Activated CD4-positive, alpha-beta T cell treated with anti-CD3 and anti-CD28 coated beads for 24 hours (primary cell): ENCODE data around the gene SLC25A26.

Source experiments
- DNase-seq, 2 donors: peaks; one replicate each; pipeline ENCODE4 v3.0.0-alpha.2; 2020; ENCODE audit warnings: low read depth in 2 of 2

The SLC25A26 gene

DNA sequence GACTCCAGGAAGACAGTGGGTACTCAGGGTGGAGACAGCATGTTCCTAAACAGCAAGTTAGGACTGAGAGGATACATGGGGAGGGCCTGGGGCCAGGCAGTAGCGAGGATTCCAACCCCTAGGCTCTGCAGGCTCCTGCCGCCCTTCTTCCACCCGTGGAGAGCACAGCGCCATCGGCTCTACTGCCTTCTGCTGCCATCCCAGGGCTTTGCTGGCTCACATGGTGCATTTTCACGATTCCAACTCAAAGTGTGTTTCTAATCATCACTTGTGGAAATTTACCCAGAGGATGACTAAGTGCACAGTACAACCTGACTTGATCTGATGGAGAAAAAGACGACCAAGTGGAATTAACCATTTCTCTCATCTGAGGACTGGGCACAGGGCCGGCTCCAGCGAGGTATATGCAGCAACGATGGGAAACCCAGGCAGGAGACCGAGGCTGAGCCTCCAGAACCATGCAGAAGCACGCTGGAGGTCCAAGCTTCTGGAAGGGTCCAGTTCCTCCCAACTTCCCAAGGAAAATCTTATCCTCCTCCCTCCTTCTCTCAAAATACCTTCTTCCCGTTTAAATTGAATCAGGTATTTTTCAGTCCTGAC is 175.5 kb downstream of the SLC25A26 start:
- no peak for DNase-seq

DNA sequence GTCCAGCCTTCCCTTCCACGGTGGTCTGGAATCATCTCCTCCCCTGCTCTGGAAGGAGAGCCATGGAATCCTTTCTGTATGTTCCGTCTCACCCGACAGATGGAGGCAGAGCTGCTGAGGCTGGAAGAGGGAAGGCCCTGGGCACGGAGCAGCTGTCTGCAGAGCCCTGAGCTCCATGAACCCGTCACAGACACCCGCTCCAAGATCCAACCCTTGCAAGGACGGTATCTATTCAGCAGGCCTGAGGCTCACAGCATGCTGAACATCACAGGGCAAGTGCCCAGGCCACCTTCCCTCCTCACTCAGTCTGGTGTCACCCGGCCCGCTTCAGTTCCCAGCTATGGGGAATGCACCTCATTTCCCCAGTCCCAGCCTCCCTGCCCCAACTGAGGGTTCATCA is 176.1 kb downstream of the SLC25A26 start:
- DNase-seq, result no peak

DNA sequence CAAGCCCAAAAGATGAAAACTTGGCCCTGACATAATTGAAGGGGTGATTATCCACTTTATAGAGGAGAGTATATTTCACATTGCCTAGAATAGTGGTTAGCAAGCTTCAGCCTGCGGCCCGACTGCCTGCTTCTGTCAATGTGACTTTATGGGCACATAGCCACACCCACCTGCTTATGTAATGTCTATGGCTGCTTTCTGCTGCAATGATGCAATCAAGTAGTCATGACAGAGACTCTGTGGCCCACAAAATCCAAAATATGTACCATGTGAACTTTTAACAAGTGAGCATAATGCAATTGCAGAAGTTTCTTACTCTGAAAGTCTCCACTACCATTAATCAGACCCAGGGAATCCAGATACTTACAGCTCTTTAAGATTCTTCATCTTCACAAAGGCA is 176.9 kb downstream of the SLC25A26 start:
- no peak for DNase-seq

DNA sequence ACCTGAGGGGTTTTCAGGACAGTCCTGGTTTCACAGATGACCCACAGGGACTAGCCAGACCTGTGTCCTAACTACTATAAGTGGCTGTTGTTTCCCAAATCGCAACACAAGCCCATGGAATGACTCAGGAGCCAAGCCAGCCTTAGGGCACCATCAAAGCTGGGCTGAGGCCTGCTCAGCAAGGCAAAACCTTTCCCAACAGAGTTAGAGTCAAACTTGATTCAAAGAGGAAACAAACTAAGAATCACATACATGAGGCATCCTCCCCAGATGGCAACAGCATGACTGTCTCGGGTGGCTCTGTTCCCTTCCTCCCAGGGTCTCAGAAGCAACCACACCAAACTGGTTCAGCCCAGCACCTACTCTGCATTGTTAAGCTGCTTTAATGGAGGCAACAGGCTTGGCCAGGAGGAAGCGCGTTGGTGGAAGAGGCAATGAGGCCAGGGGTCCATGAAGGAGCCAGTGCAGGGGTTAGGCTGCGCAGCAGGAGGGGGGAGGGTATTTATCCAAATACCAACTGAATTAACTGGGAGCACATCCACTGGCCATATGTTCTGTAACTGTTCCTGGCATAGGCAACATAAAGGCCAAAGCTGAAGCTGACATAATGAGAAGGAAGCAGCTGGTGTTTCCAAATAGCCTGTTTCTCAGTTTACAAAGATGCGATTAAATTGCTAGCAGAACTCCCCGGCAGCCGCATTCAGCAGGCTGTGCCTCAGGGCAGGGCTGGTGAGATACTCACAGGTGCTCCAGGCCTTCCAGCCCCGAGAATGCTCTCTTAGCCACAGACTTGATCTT is 177.6 kb downstream of the SLC25A26 start:
- no peak for DNase-seq

DNA sequence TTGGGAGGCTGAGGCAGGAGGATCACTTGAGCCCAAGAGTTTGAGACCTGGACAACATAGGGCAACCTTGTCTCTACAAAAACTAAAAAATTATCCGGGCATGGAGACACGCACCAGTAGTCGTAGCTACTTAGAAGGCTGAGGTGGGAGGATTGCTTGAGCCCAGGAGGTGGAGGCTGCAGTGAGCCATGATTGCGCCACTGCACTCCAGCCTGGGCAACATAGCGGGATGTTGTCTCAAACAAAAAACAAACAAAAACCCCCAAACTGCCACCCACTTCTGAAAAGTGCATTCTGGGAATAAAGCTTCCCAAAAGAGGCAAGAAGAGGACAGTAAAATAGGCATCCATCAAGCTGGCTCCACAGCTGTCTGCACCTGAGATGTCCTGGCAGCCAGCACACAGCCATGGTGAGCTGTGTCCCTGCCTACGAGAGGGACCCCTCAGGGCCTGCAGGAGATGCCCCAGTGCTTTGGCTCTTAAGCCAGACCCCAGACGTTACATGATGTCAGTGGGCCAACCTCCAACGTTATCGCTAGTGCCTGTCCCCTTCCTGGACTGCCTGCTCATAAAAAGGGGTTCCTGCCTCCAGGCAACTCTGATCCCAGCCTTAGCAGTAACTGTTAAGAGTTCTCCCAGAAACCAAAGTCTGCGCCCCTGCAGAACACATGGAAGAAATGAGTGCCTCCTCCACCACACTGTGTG is 178.9 kb downstream of the SLC25A26 start:
- DNase-seq, result no peak

DNA sequence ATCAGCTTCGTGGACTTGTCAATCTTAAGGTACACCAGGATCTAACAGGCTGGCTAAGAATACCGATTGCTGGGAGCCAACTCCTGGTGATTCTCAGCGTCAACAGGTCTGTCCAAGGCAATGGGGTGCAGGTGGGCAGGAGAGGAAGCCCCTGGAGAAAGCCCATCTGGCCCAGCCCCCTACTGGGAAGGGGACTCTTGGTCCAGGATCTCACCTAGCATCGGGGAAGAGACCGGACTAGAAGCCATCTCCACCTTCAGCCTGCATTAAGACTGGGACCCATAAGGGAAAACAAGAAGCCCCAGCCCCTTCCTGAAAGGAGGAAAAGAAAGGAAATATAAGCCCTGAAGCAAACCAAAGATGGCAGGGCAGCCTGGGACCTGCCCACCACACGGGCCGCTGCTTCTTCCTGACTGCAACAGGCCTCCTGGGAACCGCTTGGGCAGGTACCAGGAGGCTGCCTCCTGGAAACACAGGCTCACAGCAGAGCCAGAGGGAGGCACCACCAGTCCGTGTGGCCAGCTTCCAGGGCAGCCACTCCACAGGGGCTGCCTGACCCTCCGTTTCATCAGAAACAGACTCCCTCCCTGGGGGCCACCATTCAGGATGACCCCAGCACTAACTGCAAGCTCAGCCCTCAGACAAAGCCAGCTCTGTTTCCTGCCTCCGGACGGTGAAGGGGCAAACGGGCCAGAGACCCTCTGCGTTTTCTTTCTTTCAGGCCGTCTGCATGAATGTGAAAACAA is 179.8 kb downstream of the SLC25A26 start:
- no peak for DNase-seq

DNA sequence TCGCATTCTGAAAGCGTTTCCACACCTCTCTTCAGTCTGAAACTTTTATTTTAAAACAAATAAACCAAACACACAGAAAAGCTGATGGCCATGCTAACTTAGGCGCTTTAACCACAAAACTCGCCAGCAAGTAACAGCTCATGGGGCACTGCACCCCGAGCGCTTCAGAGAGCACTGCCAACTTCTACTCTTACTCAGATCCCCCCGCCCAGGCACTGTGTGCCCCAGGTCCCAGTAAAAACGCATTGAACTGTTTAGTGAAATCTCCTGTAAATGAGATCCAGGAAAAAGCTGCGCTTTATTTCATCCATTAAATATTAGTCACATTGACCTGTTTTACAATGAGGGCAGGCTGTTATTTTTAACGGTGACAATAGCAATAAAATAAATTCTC is 180.4 kb downstream of the SLC25A26 start:
- no peak for DNase-seq

DNA sequence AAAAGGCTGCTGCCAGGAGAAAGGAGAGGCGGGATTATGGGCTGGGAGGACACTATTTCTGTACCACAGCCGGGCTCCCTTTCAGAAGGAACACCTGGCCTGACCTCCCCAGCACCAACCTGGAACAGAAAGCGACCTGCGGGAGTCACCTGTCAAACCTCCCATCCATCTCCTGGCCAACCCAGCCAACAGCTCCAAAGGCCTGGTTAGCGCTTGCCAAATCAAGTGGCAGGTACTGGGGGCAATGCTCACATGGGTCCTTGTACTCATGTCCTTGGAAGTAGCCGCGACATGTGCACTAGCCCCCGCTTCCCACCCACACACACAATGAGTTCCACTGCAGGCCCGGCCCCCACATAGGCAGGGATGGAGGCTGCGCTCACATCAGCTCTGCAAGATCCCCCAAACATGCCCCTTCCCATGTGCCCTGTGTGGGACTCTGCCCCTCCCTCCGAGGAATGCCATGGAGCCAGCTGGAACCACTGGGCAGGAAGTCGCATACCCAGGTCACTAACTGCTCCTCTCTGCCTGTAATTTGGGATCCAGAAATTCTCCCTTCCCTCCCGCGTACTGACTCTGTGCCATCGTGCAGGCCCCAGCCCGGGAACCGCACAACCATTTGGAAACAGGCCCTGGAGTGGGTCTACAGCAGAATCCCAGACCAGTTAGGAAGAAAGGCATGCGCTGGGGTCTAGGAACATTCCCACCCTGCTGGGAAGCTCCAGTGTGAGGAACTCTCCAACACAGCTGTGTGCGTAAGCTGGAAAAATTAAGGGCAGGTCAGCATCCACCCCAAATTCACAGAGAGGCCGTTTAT is 181.1 kb downstream of the SLC25A26 start:
- DNase-seq, result no peak

DNA sequence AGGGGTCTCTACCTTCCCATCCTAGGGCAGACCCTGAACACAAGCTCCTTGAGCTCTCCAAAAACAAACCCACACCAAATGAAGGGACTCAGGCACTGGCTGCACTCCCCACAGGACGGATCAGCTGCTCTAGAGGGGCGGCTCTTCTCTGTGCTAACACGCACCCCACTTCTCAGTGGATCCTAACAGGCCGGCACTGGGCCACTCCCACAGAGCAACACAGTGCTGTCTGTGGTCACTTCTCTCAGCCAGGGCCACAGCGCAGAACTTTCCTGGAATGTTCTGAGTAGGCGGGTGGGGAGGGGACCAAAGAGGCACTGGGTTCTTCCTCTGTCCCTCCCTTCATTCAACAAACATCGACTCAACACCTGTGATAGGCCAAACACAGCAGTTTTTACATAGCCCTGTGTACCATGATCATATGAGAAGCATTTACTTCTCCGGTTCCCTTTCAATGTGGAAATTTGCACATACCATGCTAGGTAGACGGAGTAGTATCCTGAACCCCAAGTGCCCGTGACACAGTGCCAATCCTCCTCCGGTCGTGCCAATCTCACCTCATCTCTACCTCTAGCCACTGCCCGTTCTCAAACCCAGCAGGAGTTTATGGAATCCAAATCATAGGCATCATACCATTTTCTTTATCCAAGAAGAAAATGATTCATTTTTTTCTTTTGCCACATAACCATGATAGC is 181.9 kb downstream of the SLC25A26 start:
- DNase-seq, result no peak

DNA sequence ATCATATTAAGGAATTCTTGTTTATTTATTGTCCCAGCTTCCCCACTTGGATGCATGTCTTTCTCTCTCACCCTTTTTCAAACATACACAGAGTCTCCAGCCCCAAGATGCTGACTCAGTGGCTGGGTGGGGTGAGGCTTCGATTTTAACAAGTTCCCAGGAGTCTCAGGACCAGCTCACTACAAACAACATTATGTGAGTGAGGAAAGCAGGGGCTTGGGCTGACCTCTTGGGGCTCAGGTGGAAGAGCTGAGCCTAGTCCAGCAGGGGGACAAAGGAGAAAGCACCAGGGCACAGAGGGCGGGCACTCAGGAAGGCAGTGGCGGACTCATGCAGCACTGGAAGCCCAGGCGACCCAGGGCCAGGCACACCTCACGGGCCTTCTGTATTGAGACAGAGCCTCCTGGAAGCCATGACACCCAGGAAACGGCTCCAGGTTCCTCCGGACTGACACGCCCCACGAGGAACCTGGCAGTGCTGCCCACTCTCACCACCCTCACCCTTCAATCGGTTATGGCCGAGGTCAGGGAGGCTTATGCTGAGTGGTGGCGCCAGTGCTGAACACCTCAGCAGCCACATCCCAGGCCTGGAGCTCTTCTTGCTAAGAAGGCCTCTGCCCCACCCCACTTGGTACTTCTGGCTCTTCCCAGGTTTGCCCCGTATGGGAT is 182.7 kb downstream of the SLC25A26 start:
- no peak for DNase-seq

DNA sequence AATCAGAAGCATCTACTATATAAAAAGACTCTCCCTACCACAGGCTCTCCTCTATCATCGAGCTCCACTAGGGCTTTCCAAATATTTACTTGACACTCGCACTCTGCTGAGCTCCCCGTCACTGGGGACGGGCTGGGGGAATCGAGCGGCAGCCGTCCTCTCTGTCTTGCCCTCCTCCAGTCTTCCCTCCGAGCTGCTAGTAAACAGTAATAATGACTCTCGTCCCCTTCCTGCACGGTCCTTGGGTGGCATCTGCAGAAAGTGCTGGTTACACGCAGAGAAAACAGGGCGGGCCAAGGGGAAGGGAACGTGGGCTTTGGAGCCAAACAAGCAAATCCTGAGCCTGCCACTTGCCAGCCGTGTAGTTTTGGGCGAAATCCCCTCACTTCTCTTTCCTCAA is 183.4 kb downstream of the SLC25A26 start:
- no peak for DNase-seq

DNA sequence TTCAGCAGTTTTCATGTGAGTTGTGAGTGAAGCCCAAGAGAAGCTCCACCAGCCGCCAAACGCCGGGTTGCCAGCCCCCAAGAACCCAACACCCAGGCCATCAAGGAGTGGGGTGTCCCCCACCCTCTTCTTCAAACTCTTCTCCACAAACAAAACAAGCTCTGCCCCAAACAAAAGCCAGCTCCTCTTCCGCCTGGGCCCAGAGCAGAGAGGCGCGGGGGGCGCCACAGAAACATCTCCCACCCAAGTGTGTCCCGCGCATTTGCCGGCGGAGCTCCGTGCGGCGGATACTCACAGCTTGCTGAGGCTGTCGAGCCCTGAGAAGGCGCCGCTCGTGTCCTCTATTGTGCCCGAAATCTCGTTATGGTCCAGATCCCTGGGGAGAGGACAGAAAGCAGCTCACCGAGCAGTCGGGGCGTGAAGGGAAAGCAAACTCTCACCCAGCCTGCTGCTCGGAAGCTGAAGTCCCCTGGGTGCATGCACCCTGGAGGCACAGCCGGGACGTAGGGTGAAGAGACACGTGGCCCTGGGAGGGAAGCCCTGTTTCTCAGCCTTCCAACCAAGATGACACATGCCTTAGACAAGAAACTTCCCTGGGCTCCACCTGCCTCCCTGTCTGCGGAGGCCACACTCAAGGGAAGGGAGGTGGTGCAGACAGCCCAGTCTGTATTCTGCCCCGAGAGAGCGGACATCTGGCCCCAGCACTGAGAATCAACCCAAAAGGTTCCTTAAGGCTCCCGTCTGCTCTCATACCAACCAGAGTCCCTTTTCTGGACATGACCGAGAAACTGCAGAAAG is 184.3 kb downstream of the SLC25A26 start:
- DNase-seq, result no peak

DNA sequence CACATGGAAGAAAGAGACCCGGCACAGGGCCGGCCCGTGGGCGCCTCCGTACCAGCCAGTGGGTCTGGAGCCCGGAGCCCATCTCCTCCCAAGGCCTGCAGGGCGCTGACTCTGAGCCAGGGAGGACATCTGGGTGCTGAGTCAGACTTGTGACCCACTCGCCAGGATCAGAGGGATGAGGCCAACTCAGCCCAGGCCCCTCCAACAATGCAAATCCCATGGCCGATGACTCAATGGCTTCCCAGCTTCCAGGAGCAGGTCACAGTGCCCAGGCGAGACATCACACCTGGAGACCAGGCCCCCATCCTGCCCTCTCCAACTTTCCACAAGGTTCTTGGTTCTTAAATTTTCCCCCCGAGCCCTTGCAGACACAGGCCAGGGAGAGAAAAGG is 184.9 kb downstream of the SLC25A26 start:
- no peak for DNase-seq

DNA sequence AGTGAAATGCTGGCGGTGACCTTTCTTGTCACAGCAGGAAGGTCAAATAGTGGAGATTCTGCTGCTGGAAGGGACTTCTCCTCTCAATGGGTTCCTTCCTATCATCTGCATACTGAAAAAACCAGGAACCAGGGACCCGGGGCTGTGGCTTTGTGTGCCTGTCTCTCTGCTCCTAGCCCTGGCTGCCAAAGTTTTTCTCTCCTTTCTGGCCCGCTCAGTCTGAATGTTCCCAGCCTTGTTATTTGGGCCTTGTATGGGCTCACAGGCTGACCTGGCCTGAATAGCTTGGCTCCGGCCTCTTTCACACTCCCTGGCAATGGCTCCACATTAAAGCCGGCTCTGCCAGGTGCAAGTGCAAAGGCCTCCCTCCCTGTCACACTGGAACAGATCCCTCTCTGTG is 185.4 kb downstream of the SLC25A26 start:
- no peak for DNase-seq

DNA sequence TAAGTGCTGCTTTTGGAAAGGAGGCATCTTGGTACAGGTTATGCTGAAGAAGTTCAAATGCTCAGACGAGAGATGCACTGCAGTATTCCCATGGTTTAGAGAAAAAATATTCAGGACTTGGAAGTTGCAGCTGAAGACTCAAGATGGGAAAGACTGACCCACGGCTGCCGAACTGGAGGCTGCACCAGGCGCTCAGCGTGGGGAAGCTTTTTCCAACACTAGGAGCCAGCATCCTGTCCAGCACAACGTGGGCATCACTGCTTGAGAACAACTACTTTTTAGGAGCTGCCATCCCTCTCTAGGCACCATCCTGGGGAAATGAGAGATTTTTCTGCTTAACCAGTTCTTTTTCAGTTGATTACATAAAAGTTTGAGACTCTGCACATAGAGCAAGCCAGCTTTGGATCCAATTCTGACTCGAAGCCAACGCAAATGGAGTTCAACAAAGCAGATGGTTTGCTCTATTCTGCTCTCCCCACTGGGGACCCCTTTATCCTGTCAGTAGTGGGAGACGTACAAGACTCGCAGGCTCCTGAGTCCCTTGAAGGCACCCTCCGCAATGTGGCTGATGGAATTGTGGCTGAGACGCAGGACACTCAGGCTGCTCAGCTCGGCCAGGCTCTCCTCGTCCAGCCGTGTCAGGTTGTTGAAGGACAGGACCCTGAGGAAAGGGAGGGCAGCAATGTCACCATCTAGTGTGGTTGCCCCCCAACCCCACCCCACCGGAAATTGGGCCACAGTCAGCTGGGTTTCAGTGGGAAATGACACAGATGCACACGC is 186.2 kb downstream of the SLC25A26 start:
- no peak for DNase-seq

DNA sequence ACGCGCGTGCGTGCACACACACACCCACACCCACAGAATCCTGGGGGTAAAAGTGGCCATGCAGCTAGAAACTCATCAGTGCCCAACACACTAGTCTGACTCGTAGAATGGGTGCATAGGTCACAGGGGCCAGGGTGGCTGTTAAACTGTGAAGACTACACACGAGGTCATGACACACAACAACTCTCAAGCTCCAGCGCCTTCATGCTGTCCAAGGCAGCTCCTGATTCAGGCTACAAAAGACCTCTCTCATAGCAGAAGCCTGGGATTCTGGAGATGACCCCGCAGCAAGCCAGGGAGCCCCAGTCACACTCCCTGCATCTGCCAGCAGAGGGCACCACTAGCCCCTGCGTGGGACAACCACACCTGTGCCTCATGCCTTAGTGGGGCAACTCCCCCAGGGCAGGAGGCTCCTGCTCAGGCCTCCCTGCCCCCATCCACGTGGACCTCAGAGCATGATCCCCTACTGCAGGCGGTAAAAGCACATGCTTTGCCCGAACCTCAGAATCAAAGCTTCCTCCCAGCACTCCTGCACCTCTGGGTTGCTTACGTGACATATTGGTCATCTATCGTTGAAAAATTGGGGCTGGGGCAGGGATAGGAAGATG is 186.9 kb downstream of the SLC25A26 start:
- DNase-seq, result peak; percentile 63 to 67

DNA sequence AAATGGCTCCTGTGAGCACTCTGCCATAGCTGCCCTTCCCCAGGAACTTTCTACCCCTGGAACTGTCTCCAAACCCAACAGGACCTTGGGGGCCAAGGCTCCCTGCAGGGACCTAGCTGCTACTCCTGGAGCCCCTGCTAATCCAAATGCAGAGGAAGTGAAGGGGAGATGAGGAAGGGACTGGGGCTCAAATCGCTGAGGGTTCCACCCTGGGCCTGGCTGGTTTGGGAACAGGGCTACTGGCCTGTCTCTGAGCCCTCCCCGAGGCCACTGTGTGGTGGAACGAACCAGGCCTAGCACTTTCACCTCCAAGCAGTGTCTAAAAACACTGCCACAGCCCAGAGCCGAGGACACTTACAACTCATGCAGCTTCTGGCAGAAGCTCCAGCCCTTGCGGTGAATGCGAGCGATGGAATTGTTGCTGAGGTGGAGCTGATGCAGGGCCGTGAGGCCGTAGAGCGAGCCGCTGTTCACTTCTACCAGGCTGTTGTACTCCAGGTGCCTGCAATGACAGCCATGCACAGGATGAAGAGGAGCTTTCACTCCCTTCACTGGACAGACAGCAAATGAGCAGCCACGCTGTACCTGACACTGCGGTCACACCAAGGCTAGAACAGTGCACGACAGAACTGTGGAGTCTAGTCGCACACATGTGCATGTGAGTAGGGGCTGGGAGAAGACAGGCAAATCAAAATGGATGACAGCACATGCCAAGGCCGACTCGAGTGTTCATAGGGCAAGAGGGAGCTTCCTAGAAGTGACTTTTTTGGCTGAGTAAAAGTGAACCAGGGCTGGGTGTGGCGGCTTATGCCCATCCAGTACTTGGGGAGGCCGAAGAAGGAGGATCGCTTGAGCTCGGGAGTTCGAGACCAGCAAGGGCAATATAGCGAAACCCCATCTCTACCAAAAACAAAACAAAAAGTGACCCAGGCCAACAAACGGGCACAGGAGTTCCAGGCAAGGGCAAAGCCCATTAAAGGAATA is 189.3 kb downstream of the SLC25A26 start:
- no peak for DNase-seq
